Endothelial cell of umbilical vein (primary cell): ENCODE measurements around the gene DIS3L2. TPM values are rescaled to one million over a fixed set of nuclear protein-coding genes. Genes with fewer than 3 reads are reported as not detected.
"Not testable (repeated sequence)": the region's sequence is repeated elsewhere in the genome, so short reads cannot be mapped to it uniquely, and the experiment has no call there.

Experiments
- BruUV-seq: library from RNA; stranded (reverse); fragments of 400-500 nt; replicated peaks from 2 replicates; lab custom pipeline; 2021; lab: Mats Ljungman, UMichigan
- CTCF ChIA-PET: fragments of 300-600, 350-600 bp; sonication (Branson Sonifier 250); formaldehyde crosslinking; loops from one replicate; lab custom pipeline; 2021; ENCODE audit warnings: antibody characterized with exemption, inconsistent platforms; lab: Charles Lee
- POLR2A ChIA-PET: fragments of 300-600, 350-600 bp; sonication (Branson Sonifier 250); formaldehyde crosslinking; loops from one replicate; lab custom pipeline; 2021; ENCODE audit warnings: antibody characterized with exemption, inconsistent platforms; lab: Charles Lee
- DNase-seq: peaks from one replicate; pipeline ENCODE4 v3.0.0-alpha.2; 2011; ENCODE audit warnings: low read depth, low spot score
- FAIRE-seq: peaks from 2 replicates; lab custom pipeline; 2011; peaks lifted over from hg19 to GRCh38; lab: Jason Lieb, UNC
- H2AFZ ChIP-seq: 2 replicates; pipeline ENCODE4 v1.6.0; 2012; ENCODE audit warnings: low read depth, low read length, control low read depth, inconsistent platforms
- H3K27ac ChIP-seq: 2 replicates; pipeline ENCODE4 v1.5.1; 2011; ENCODE audit warnings: low read depth, mild to moderate bottlenecking, control low read depth, low read length, moderate library complexity; ENCODE audit not compliant: insufficient read depth
- H3K27me3 ChIP-seq, 2 experiments: 2 replicates each; pipeline versions ENCODE4 v1.6.0 to v1.6.1; 2011; ENCODE audit warnings: low read length in 2 of 2, mixed read lengths in 1 of 2; ENCODE audit not compliant: control insufficient read depth in 2 of 2, insufficient read depth in 2 of 2
- H3K36me3 ChIP-seq, 2 experiments: 2 replicates in 1 of 2; 3 replicates in 1 of 2; pipeline ENCODE4 v1.5.1; 2011; ENCODE audit warnings: low read length in 2 of 2, mild to moderate bottlenecking in 1 of 2, moderate library complexity in 1 of 2; ENCODE audit not compliant: control insufficient read depth in 2 of 2, insufficient read depth in 2 of 2; ENCODE audit errors: extremely low read depth in 1 of 2
- H3K4me1 ChIP-seq: 3 replicates; pipeline ENCODE4 v1.5.1; 2011; ENCODE audit warnings: mild to moderate bottlenecking, low read length; ENCODE audit not compliant: control insufficient read depth, insufficient read depth; ENCODE audit errors: extremely low read depth
- H3K4me2 ChIP-seq: 2 replicates; pipeline ENCODE4 v1.6.1; 2011; ENCODE audit warnings: low read length, control low read depth, mixed read lengths; ENCODE audit not compliant: insufficient read depth
- H3K4me3 ChIP-seq, 3 experiments: fragments of 200-600 bp in 1 of 3; sonication (generic), shearing (Covaris generic) in 1 of 3; replicated peaks in 1 of 3; 2 replicates each; pipeline ENCODE4 v1.5.1; 2011 to 2016; ENCODE audit warnings: control low read depth in 3 of 3, low read length in 3 of 3, mild to moderate bottlenecking in 2 of 3, inconsistent platforms in 1 of 3, low read depth in 1 of 3, moderate library complexity in 1 of 3; ENCODE audit not compliant: insufficient read depth in 1 of 3
- H3K79me2 ChIP-seq: 2 replicates; pipeline ENCODE4 v1.6.0; 2012; ENCODE audit warnings: low read length, inconsistent platforms; ENCODE audit not compliant: control insufficient read depth, insufficient read depth
- H3K9ac ChIP-seq: replicated peaks from 2 replicates; pipeline ENCODE3; 2011; ENCODE audit warnings: low read length, control low read depth; ENCODE audit not compliant: insufficient read depth; ENCODE audit errors: extremely low read depth
- H3K9me1 ChIP-seq: replicated peaks from 3 replicates; pipeline ENCODE4 v1.6.0; 2011; ENCODE audit warnings: mild to moderate bottlenecking, low read length; ENCODE audit not compliant: control insufficient read depth, insufficient read depth; ENCODE audit errors: extremely low read depth
- H3K9me3 ChIP-seq: replicated peaks from 2 replicates; pipeline ENCODE4 v1.5.1; 2012; ENCODE audit warnings: low read length, inconsistent platforms; ENCODE audit not compliant: control insufficient read depth, insufficient read depth
- H4K20me1 ChIP-seq: replicated peaks from 2 replicates; pipeline ENCODE3; 2011; ENCODE audit warnings: mild to moderate bottlenecking, low read length; ENCODE audit not compliant: control insufficient read depth, insufficient read depth; ENCODE audit errors: extremely low read depth
- CTCF ChIP-seq, 2 donors: IDR thresholded peaks; 1 replicate in 1 of 2; 2 replicates in 1 of 2; pipeline ENCODE4 v1.5.1; 2011; ENCODE audit warnings: low read length in 2 of 2, mild to moderate bottlenecking in 2 of 2, moderate library complexity in 2 of 2, control low read depth in 1 of 2, inconsistent platforms in 1 of 2, low read depth in 1 of 2; ENCODE audit not compliant: insufficient read depth in 1 of 2; ENCODE audit errors: extremely low read depth in 1 of 2
- EZH2 ChIP-seq: IDR thresholded peaks from 2 replicates; pipeline ENCODE4 v1.6.1; 2012; ENCODE audit warnings: borderline replicate concordance, low read depth, mild to moderate bottlenecking, moderate library complexity, low read length, inconsistent platforms; ENCODE audit not compliant: severe bottlenecking
- FOS ChIP-seq: IDR thresholded peaks from 2 replicates; pipeline ENCODE4 v1.6.1; 2011; ENCODE audit warnings: mild to moderate bottlenecking, low read length, moderate library complexity, borderline replicate concordance; ENCODE audit not compliant: insufficient read depth
- GATA2 ChIP-seq: IDR thresholded peaks from 2 replicates; pipeline ENCODE4 v1.7.0; 2011; ENCODE audit warnings: low read depth, mild to moderate bottlenecking, moderate library complexity, mixed read lengths, low read length; ENCODE audit not compliant: insufficient read length, insufficient read depth
- JUN ChIP-seq: IDR thresholded peaks from 2 replicates; pipeline ENCODE4 v1.6.1; 2011; ENCODE audit warnings: borderline replicate concordance, low read depth; ENCODE audit not compliant: insufficient read length, insufficient read depth
- MAX ChIP-seq: IDR thresholded peaks from 2 replicates; pipeline ENCODE4 v1.6.1; 2011; ENCODE audit not compliant: insufficient read depth, insufficient read length
- MYC ChIP-seq: IDR thresholded peaks from one replicate; pipeline ENCODE4 v1.6.1; 2011; ENCODE audit warnings: mild to moderate bottlenecking, low read depth, low read length
- POLR2A ChIP-seq: IDR thresholded peaks from 2 replicates; pipeline ENCODE4 v1.6.1; 2012; ENCODE audit warnings: low read depth, mild to moderate bottlenecking, control low read depth, low read length
- POLR2AphosphoS5 ChIP-seq: IDR thresholded peaks from 2 replicates; pipeline ENCODE4 v1.6.1; 2012; ENCODE audit warnings: low read depth, mild to moderate bottlenecking, control low read depth, low read length, moderate library complexity; ENCODE audit not compliant: insufficient read depth
- dilution Hi-C: fragments of 300-500 bp; cut with MboI; formaldehyde crosslinking; loops from one replicate; pipeline ENCODE4 v1.15.0; 2019; ENCODE audit warnings: low sequenced_read_pairs; ENCODE audit not compliant: extremely low pct_ligation_motif_present
- intact Hi-C: fragments of 100-400 bp; cut with micrococcal nuclease; formaldehyde crosslinking; loops from one replicate; pipeline ENCODE4 v1.10.0; 2022
- polyA plus RNA-seq, 4 experiments: library from polyadenylated mRNA; depleted of rRNA in 3 of 4; stranded (reverse) in 3 of 4; unstranded in 1 of 4; fragments of >200 nt; gene quantifications; 2 replicates each; pipeline versions ENCODE4 v1.2.1 to v1.2.3, GENCODE V29; 2011 to 2012; ENCODE audit warnings: missing spikeins in 1 of 4
- total RNA-seq: library from RNA; stranded (reverse); gene quantifications from 2 replicates; pipeline ENCODE4 v1.2.3, GENCODE V29; 2021

DIS3L2 gene
- total and polyA plus RNA-seq, 2 donors (not counting 3 experiments of a cell fraction or from before 2014, with no cell fraction given): 14.6 to 31.2 TPM

- H2AFZ ChIP-seq, dilution Hi-C loops, H3K36me3 ChIP-seq, H3K79me2 ChIP-seq, H3K9ac ChIP-seq, intact Hi-C loops, DNase-seq, H3K4me3 ChIP-seq, H4K20me1 ChIP-seq, BruUV-seq, H3K27me3 ChIP-seq, H3K9me1 ChIP-seq, H3K4me2 ChIP-seq, H3K27ac ChIP-seq, H3K4me1 ChIP-seq, H3K9me3 ChIP-seq, POLR2A ChIA-PET: not testable (repeated sequence)
- CTCF ChIA-PET: interaction anchor here (0.6 to 2.0 kb wide), 10 partner anchors 9 to 428 kb away, joined by 3 to 5 read pairs (median 3); no protein-coding TSS in a partner anchor
- FAIRE-seq: peak; percentile 84
- TF ChIP-seq CTCF (IDR thresholded peaks at IDR 0.05; ENCODE audit: extremely low read depth in 1 of 2, insufficient read depth in 1 of 2, low read depth in 1 of 2, low read length in 2 of 2): peak; percentile 41 to 67
Measured at GRCh38 chr2:232335206-232335858, 373.8 kb downstream of the DIS3L2 start.

GRCh38 chr2:232335859-232336215, 374.3 kb downstream of the DIS3L2 start:
- TF ChIP-seq MYC (no peak), POLR2AphosphoS5 (no peak), JUN (no peak), FOS (no peak), CTCF (IDR thresholded peaks at IDR 0.05; ENCODE audit: extremely low read depth in 1 of 2, insufficient read depth in 1 of 2, low read depth in 1 of 2, low read length in 2 of 2) (no peak), EZH2 (no peak), MAX (no peak), POLR2A (no peak), GATA2 (no peak)
- POLR2A ChIA-PET: no interaction called here
- dilution Hi-C loops: no loop called here
- H3K79me2 ChIP-seq: no peaks in the 10 kb centered on the region
- H3K27ac ChIP-seq: no peak overlapping the region
- no peaks in the 10 kb centered on the region for H3K4me1 ChIP-seq
- no peak for FAIRE-seq
- H4K20me1 ChIP-seq: no peaks in the 10 kb centered on the region
- no peak overlapping the region for H2AFZ ChIP-seq
- DNase-seq: no peak
- no peaks in the 10 kb centered on the region for H3K9me1 ChIP-seq
- no peak overlapping the region for H3K9ac ChIP-seq
- no peak overlapping the region for H3K4me2 ChIP-seq
- no peaks in the 10 kb centered on the region for H3K9me3 ChIP-seq
- BruUV-seq: no TSS peak
- CTCF ChIA-PET: interaction anchor here (0.6 to 2.0 kb wide), 12 partner anchors 9 to 436 kb away, joined by 3 to 8 read pairs (median 3); no protein-coding TSS in a partner anchor
- no peaks in the 10 kb centered on the region for H3K27me3 ChIP-seq
- no peak overlapping the region for H3K4me3 ChIP-seq
- intact Hi-C loops: no loop called here
- H3K36me3 ChIP-seq: peaks cover 0 to 4% of the 10 kb centered on the region in 2 experiments
